ENCODE measurements around the gene FGF14.

FGF14 gene

GRCh38 chr13:101925731-101926130 lies 476.1 kb downstream of the FGF14 start:
- DNase-seq (ENCODE audit: low spot score), result no peak

GRCh38 chr13:101919541-101920181 lies 482.2 kb downstream of the FGF14 start:
- DNase-seq (ENCODE audit: low spot score), result no peak

- no peak for DNase-seq (ENCODE audit: low spot score)
Measured at GRCh38 chr13:101917833-101918661, 483.8 kb downstream of the FGF14 start.

GRCh38 chr13:101917475-101917810 lies 484.4 kb downstream of the FGF14 start:
- no peak for DNase-seq (ENCODE audit: low spot score)

- no peak for DNase-seq (ENCODE audit: low spot score)
Measured at GRCh38 chr13:101916775-101917474, 484.9 kb downstream of the FGF14 start.

- DNase-seq (ENCODE audit: low spot score), result no peak
Measured at GRCh38 chr13:101916108-101916774, 485.6 kb downstream of the FGF14 start.

GRCh38 chr13:101915755-101916107 lies 486.1 kb downstream of the FGF14 start:
- DNase-seq (ENCODE audit: low spot score), result no peak

GRCh38 chr13:101915331-101915730 lies 486.5 kb downstream of the FGF14 start:
- DNase-seq (ENCODE audit: low spot score), result no peak

GRCh38 chr13:101911752-101912151 lies 490.1 kb downstream of the FGF14 start:
- DNase-seq (ENCODE audit: low spot score), result no peak

- DNase-seq (ENCODE audit: low spot score), result no peak
Measured at GRCh38 chr13:101903890-101904289, 498.0 kb downstream of the FGF14 start.

- DNase-seq (ENCODE audit: low spot score), result no peak
Measured at GRCh38 chr13:101898676-101899075, 503.2 kb downstream of the FGF14 start.

- no peak for DNase-seq (ENCODE audit: low spot score)
Measured at GRCh38 chr13:101896541-101896940, 505.3 kb downstream of the FGF14 start.

GRCh38 chr13:101893021-101893420 lies 508.8 kb downstream of the FGF14 start:
- DNase-seq (ENCODE audit: low spot score), result no peak

GRCh38 chr13:101892296-101892695 lies 509.6 kb downstream of the FGF14 start:
- DNase-seq (ENCODE audit: low spot score), result no peak

GRCh38 chr13:101881593-101881992 lies 520.3 kb downstream of the FGF14 start:
- no peak for DNase-seq (ENCODE audit: low spot score)

- DNase-seq (ENCODE audit: low spot score), result no peak
Measured at GRCh38 chr13:101880581-101880980, 521.3 kb downstream of the FGF14 start.

- DNase-seq (ENCODE audit: low spot score), result no peak
Measured at GRCh38 chr13:101876951-101877350, 524.9 kb downstream of the FGF14 start.

- DNase-seq (ENCODE audit: low spot score), result peak; percentile 7
Measured at GRCh38 chr13:101875717-101876393, 526.0 kb downstream of the FGF14 start.

GRCh38 chr13:101875091-101875490 lies 526.8 kb downstream of the FGF14 start:
- DNase-seq (ENCODE audit: low spot score), result no peak

GRCh38 chr13:101869553-101869952 lies 532.3 kb downstream of the FGF14 start:
- no peak for DNase-seq (ENCODE audit: low spot score)

GRCh38 chr13:101868585-101869469 lies 533.0 kb downstream of the FGF14 start:
- DNase-seq (ENCODE audit: low spot score), result no peak

Data from RKO (cell line).